LNCAP (cell line): ENCODE results near the gene RINT1.
A peak's percentile ranks its signal among the peaks of the same experiment; 100 is the strongest.

ENCODE experiments used
- CTCF ChIP-seq: fragments of 450-650 bp; IDR thresholded peaks from 2 replicates; pipeline ENCODE4 v1.5.1; 2017; ENCODE audit warnings: mild to moderate bottlenecking

RINT1 gene

GRCh38 chr7:105585850-105586500 is 54.0 kb downstream of the RINT1 start:
- no peak for TF ChIP-seq CTCF

- TF ChIP-seq CTCF = no peak
Measured at GRCh38 chr7:105587909-105588635, 56.1 kb downstream of the RINT1 start.

GRCh38 chr7:105589356-105590077 is 57.5 kb downstream of the RINT1 start:
- TF ChIP-seq CTCF = peak; percentile 86

- TF ChIP-seq CTCF = no peak
Measured at GRCh38 chr7:105590793-105591192, 58.8 kb downstream of the RINT1 start.

- TF ChIP-seq CTCF = no peak
Measured at GRCh38 chr7:105591522-105591921, 59.5 kb downstream of the RINT1 start.

GRCh38 chr7:105594034-105594433 is 62.0 kb downstream of the RINT1 start:
- peak; percentile 44; the same call in 1 of the 2 replicates for TF ChIP-seq CTCF

GRCh38 chr7:105596866-105597265 is 64.9 kb downstream of the RINT1 start:
- no peak for TF ChIP-seq CTCF
